ENCODE measurements around the gene ZNF280B. TPM values are rescaled to one million over a fixed set of nuclear protein-coding genes. Genes with fewer than 3 reads are reported as not detected.

The ZNF280B gene
- total RNA-seq, 1 experiment from 2014 or later: 5.5 TPM

- TF ChIP-seq EGR1 (IDR thresholded peaks at IDR 0.05; ENCODE audit: low read depth) (no peak), ATF3 (IDR thresholded peaks at IDR 0.05) (no peak), FOSL1 (IDR thresholded peaks at IDR 0.05; ENCODE audit: low read depth) (no peak), RAD21 (IDR thresholded peaks at IDR 0.05; ENCODE audit: low read depth) (no peak), MAX (IDR thresholded peaks at IDR 0.05) (no peak), SRF (IDR thresholded peaks at IDR 0.05; ENCODE audit: low read depth) (no peak), SP1 (IDR thresholded peaks at IDR 0.05; ENCODE audit: low read depth) (no peak)
- H3K9me2 ChIP-seq (ENCODE audit: insufficient read depth): no peaks in the 10 kb centered on the region
- H3K9ac ChIP-seq (ENCODE audit: low read length): no peak overlapping the region
- H4K20me1 ChIP-seq (ENCODE audit: insufficient read depth): no peaks in the 10 kb centered on the region
- no peak overlapping the region for H3K27ac ChIP-seq (ENCODE audit: low read depth, low read length)
- H3K79me2 ChIP-seq (ENCODE audit: insufficient read depth, low read length): no peaks in the 10 kb centered on the region
- no peak overlapping the region for H2AFZ ChIP-seq (ENCODE audit: low read depth, low read length, poor library complexity, severe bottlenecking)
- intact Hi-C loops (cut with micrococcal nuclease): no loop called here
- ChIA-PET CTCF (no interaction called here), RAD21 (ENCODE audit: low non-redundant PET in 1 of 2, low total read pairs in 2 of 2, uncharacterized antibody in 2 of 2, unreplicated experiment in 2 of 2) (no interaction called here), POLR2A (no interaction called here)
- peaks cover 12% of the 10 kb centered on the region; the same call in 1 of the 2 replicates for H3K27me3 ChIP-seq (ENCODE audit: insufficient read depth, low read length)
- DNase-seq (ENCODE audit: low read depth, low spot score) (no peak), ATAC-seq (no peak)
- no peaks in the 10 kb centered on the region for H3K36me3 ChIP-seq (ENCODE audit: control insufficient read depth in 1 of 2, insufficient read depth in 2 of 2, low read length in 2 of 2)
- no peaks in the 10 kb centered on the region for H3K4me1 ChIP-seq (ENCODE audit: control insufficient read depth in 1 of 2, insufficient read depth in 2 of 2, low read length in 2 of 2)
- H3K4me3 ChIP-seq (replicated peaks in 1 of 2; ENCODE audit: low read depth in 1 of 2, low read length in 2 of 2): no peak overlapping the region
- peaks cover under 1 to 12% of the 10 kb centered on the region in 2 experiments; a peak in 1 of 4 replicates for H3K9me3 ChIP-seq (ENCODE audit: control insufficient read depth in 1 of 2, insufficient read depth in 1 of 2, low read depth in 1 of 2, low read length in 2 of 2)
- H3K4me2 ChIP-seq (ENCODE audit: low read length): no peak overlapping the region
- BruUV-seq (replicated peaks): no TSS peak
Observed at GRCh38 chr22:22452996-22453686, 55.4 kb downstream of the ZNF280B start.

GRCh38 chr22:22452211-22452610, 56.3 kb downstream of the ZNF280B start:
- H3K9ac ChIP-seq (ENCODE audit: low read length): no peak overlapping the region
- DNase-seq (ENCODE audit: low read depth, low spot score) (no peak), ATAC-seq (no peak)
- no peak overlapping the region for H2AFZ ChIP-seq (ENCODE audit: low read depth, low read length, poor library complexity, severe bottlenecking)
- intact Hi-C loops (cut with micrococcal nuclease): no loop called here
- H3K4me2 ChIP-seq (ENCODE audit: low read length): no peak overlapping the region
- peaks cover 21% of the 10 kb centered on the region; the same call in 1 of the 2 replicates for H3K27me3 ChIP-seq (ENCODE audit: insufficient read depth, low read length)
- H3K9me2 ChIP-seq (ENCODE audit: insufficient read depth): no peaks in the 10 kb centered on the region
- no peak overlapping the region for H3K4me3 ChIP-seq (replicated peaks in 1 of 2; ENCODE audit: low read depth in 1 of 2, low read length in 2 of 2)
- H3K9me3 ChIP-seq (ENCODE audit: control insufficient read depth in 1 of 2, insufficient read depth in 1 of 2, low read depth in 1 of 2, low read length in 2 of 2): peaks cover 0 to 12% of the 10 kb centered on the region in 2 experiments; a peak in 1 of 4 replicates
- no peak overlapping the region for H3K27ac ChIP-seq (ENCODE audit: low read depth, low read length)
- ChIA-PET RAD21 (ENCODE audit: low non-redundant PET in 1 of 2, low total read pairs in 2 of 2, uncharacterized antibody in 2 of 2, unreplicated experiment in 2 of 2) (no interaction called here), CTCF (no interaction called here), POLR2A (no interaction called here)
- TF ChIP-seq CEBPB (IDR thresholded peaks at IDR 0.05; ENCODE audit: low read depth) (no peak), EZH2phosphoT487 (IDR thresholded peaks at IDR 0.05; ENCODE audit: borderline replicate concordance) (no peak)
- no peaks in the 10 kb centered on the region for H4K20me1 ChIP-seq (ENCODE audit: insufficient read depth)
- H3K79me2 ChIP-seq (ENCODE audit: insufficient read depth, low read length): no peaks in the 10 kb centered on the region
- no peaks in the 10 kb centered on the region for H3K36me3 ChIP-seq (ENCODE audit: control insufficient read depth in 1 of 2, insufficient read depth in 2 of 2, low read length in 2 of 2)
- BruUV-seq (replicated peaks): no TSS peak
- no peaks in the 10 kb centered on the region for H3K4me1 ChIP-seq (ENCODE audit: control insufficient read depth in 1 of 2, insufficient read depth in 2 of 2, low read length in 2 of 2)

All from HCT116 (cell line).